Panc1 (cell line): ENCODE results near the gene TESK1. TPM values are rescaled to one million over a fixed set of nuclear protein-coding genes. Genes with fewer than 3 reads are reported as not detected.

Source experiments
- ATAC-seq: fragments of 200-7000 bp; cut with Tn5 transposase; 2 replicates; pipeline ENCODE4 v1.9.1; 2020; ENCODE audit warnings: mild to moderate bottlenecking, moderate library complexity
- BruUV-seq: library from RNA; stranded (reverse); fragments of 400-500 nt; replicated peaks from 2 replicates; lab custom pipeline; 2021; lab: Mats Ljungman, UMichigan
- CTCF ChIA-PET: fragments of 300-600 bp; sonication (Branson Sonifier 250); formaldehyde crosslinking; loops from one replicate; lab custom pipeline; 2022; ENCODE audit warnings: antibody characterized with exemption; lab: Charles Lee
- POLR2A ChIA-PET: fragments of 300-600 bp; sonication (Branson Sonifier 250); formaldehyde crosslinking; loops from one replicate; lab custom pipeline; 2022; ENCODE audit warnings: antibody characterized with exemption; lab: Charles Lee
- DNase-seq: peaks from one replicate; pipeline ENCODE4 v3.0.0-alpha.2; 2010; ENCODE audit warnings: low read depth, low spot score
- H3K27ac ChIP-seq: 2 replicates; pipeline ENCODE4 v1.5.1; 2011; ENCODE audit warnings: mild to moderate bottlenecking, low read length, inconsistent platforms
- H3K27me3 ChIP-seq: fragments of 200-500 bp; sonication (Bioruptor generic); 2 replicates; pipeline ENCODE4 v1.6.0; 2014; ENCODE audit warnings: low read length, inconsistent platforms; ENCODE audit not compliant: control insufficient read depth, insufficient read depth
- H3K36me3 ChIP-seq: fragments of 200-500 bp; sonication (Bioruptor generic); 2 replicates; pipeline ENCODE4 v1.5.1; 2014; ENCODE audit warnings: inconsistent platforms, mild to moderate bottlenecking, low read length, moderate library complexity; ENCODE audit not compliant: control insufficient read depth, insufficient read depth
- H3K4me1 ChIP-seq: 2 replicates; pipeline ENCODE4 v1.5.1; 2011; ENCODE audit warnings: inconsistent platforms, mild to moderate bottlenecking, low read length, moderate library complexity; ENCODE audit not compliant: control insufficient read depth, insufficient read depth
- H3K4me3 ChIP-seq, 2 experiments: 2 replicates each; pipeline ENCODE4 v1.5.1; 2011 to 2012; ENCODE audit warnings: low read depth in 2 of 2, low read length in 2 of 2, mild to moderate bottlenecking in 2 of 2, inconsistent platforms in 1 of 2, moderate library complexity in 1 of 2
- H3K9me3 ChIP-seq: fragments of 200-500 bp; sonication (Bioruptor generic); 2 replicates; pipeline ENCODE4 v1.5.1; 2014; ENCODE audit warnings: low read depth, mild to moderate bottlenecking, inconsistent platforms, low read length, moderate library complexity; ENCODE audit not compliant: control insufficient read depth, insufficient read depth
- POLR2AphosphoS5 ChIP-seq: IDR thresholded peaks from 2 replicates; pipeline ENCODE4 v1.6.1; 2012; ENCODE audit warnings: mild to moderate bottlenecking, low read depth, low read length, moderate library complexity
- SIN3A ChIP-seq: IDR thresholded peaks from 2 replicates; pipeline ENCODE4 v1.6.1; 2012; ENCODE audit warnings: low read depth, mild to moderate bottlenecking, low read length, moderate library complexity, borderline replicate concordance; ENCODE audit not compliant: insufficient read depth
- TCF7L2 ChIP-seq: IDR thresholded peaks from 2 replicates; pipeline ENCODE4 v1.6.1; 2011; ENCODE audit warnings: mild to moderate bottlenecking, low read depth, low read length, inconsistent platforms
- in situ Hi-C: cut with HindIII; loops from 2 replicates; pipeline ENCODE4 v1.10.0; 2016; ENCODE audit warnings: low sequenced_read_pairs, low pct_unique_long_range_greater_than_20kb
- intact Hi-C: fragments of 100-400 bp; cut with micrococcal nuclease; formaldehyde crosslinking; loops from one replicate; pipeline ENCODE4 v1.10.0; 2022; ENCODE audit not compliant: unreplicated experiment
- total RNA-seq: library from RNA; stranded (reverse); gene quantifications from one replicate; pipeline ENCODE4 v1.2.1, GENCODE V29; 2021; ENCODE audit not compliant: unreplicated experiment
- TF ChIP-seq, protein P1 (sequence below), 2 experiments: IDR thresholded peaks; 2 replicates each; pipeline ENCODE4 v1.6.1; 2011 to 2012; ENCODE audit warnings: low read depth in 2 of 2, control low read depth in 1 of 2, low read length in 1 of 2, mild to moderate bottlenecking in 1 of 2, moderate library complexity in 1 of 2; ENCODE audit not compliant: insufficient read depth in 1 of 2
- TF ChIP-seq, protein P2 (sequence below): fragments of 450-650 bp; IDR thresholded peaks from 2 replicates; pipeline ENCODE4 v1.5.1; 2017; ENCODE audit warnings: mild to moderate bottlenecking

The TESK1 gene
- total RNA-seq, 1 experiment from 2014 or later: 55.0 TPM

DNA sequence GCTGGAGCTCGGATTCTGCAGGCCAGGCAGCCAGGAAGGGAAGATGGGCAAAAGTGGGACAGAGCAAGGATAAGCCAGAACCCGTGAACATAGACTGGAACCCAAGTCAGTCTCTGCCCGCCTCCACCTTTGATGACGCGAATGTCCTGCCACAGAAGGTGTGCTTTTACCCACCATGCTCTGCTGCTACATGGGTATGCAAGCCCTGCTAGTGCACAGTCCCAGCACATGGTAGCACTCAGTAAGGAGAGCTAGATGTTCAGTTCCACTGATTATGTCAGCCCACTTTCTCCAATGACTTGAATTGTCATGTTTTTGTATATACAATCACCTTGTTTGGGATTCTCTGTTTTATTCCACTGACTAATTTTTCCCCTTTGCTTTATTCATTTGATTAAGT, 24.5 kb downstream of the TESK1 start:
- Histone ChIP-seq H3K4me3 (no peak overlapping the region), H3K27ac (no peak overlapping the region), H3K27me3 (no peaks in the 10 kb centered on the region), H3K9me3 (no peaks in the 10 kb centered on the region), H3K4me1 (0 out of 2 replicates have a peak, but pooled peaks cover 1% of the 10 kb centered on the region), H3K36me3 (no peaks in the 10 kb centered on the region)
- no peak for DNase-seq
- ATAC-seq: no peak
- BruUV-seq: no TSS peak
- in situ Hi-C loops: no loop called here
- ChIA-PET POLR2A (interaction anchor here (0.5 to 0.6 kb wide), 2 partner anchors 29 to 102 kb away, joined by 3 to 9 read pairs; partner anchors contain the start of gene CCDC107), CTCF (interaction anchor here (0.9 to 1.7 kb wide), 2 partner anchors 18 to 26 kb away, joined by 3 read pairs; no protein-coding TSS in a partner anchor)
- TF ChIP-seq POLR2AphosphoS5 (no peak), SIN3A (no peak)
- TF ChIP-seq, protein P1, sequence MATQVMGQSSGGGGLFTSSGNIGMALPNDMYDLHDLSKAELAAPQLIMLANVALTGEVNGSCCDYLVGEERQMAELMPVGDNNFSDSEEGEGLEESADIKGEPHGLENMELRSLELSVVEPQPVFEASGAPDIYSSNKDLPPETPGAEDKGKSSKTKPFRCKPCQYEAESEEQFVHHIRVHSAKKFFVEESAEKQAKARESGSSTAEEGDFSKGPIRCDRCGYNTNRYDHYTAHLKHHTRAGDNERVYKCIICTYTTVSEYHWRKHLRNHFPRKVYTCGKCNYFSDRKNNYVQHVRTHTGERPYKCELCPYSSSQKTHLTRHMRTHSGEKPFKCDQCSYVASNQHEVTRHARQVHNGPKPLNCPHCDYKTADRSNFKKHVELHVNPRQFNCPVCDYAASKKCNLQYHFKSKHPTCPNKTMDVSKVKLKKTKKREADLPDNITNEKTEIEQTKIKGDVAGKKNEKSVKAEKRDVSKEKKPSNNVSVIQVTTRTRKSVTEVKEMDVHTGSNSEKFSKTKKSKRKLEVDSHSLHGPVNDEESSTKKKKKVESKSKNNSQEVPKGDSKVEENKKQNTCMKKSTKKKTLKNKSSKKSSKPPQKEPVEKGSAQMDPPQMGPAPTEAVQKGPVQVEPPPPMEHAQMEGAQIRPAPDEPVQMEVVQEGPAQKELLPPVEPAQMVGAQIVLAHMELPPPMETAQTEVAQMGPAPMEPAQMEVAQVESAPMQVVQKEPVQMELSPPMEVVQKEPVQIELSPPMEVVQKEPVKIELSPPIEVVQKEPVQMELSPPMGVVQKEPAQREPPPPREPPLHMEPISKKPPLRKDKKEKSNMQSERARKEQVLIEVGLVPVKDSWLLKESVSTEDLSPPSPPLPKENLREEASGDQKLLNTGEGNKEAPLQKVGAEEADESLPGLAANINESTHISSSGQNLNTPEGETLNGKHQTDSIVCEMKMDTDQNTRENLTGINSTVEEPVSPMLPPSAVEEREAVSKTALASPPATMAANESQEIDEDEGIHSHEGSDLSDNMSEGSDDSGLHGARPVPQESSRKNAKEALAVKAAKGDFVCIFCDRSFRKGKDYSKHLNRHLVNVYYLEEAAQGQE (IDR thresholded peaks at IDR 0.05; ENCODE audit: insufficient read depth in 1 of 2, low read depth in 2 of 2, low read length in 1 of 2): no peak
- intact Hi-C loops: no loop called here

DNA sequence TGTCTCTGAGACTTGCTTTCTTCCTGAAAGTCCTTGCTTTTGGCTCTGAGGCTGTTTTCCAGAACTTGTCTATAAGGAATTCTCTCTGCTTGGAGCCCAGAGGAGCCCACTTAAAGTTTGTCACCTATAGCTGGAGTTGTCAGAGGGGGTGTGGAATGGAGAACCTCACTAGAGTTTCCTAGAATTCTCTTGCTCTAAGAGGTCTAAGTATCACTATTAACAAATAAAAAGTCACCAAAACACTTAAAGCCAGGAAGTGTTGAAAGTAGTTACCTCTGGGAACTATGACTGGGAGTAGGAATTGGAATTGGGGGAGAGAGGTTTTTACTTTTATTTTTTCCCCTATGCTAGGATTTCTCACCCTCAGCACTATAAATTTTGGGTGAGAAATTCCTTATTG, 30.7 kb downstream of the TESK1 start:
- H3K27ac ChIP-seq: no peak overlapping the region
- intact Hi-C loops (no loop called here), in situ Hi-C loops (no loop called here)
- no TSS peak for BruUV-seq
- ATAC-seq (no peak), DNase-seq (no peak)
- H3K36me3 ChIP-seq: no peaks in the 10 kb centered on the region
- H3K4me1 ChIP-seq: 0 out of 2 replicates have a peak, but pooled peaks cover 3% of the 10 kb centered on the region
- POLR2A ChIA-PET: no interaction called here
- no peaks in the 10 kb centered on the region for H3K9me3 ChIP-seq
- H3K27me3 ChIP-seq: no peaks in the 10 kb centered on the region
- no peak overlapping the region for H3K4me3 ChIP-seq
- CTCF ChIA-PET: no interaction called here
- TF ChIP-seq, protein P2, sequence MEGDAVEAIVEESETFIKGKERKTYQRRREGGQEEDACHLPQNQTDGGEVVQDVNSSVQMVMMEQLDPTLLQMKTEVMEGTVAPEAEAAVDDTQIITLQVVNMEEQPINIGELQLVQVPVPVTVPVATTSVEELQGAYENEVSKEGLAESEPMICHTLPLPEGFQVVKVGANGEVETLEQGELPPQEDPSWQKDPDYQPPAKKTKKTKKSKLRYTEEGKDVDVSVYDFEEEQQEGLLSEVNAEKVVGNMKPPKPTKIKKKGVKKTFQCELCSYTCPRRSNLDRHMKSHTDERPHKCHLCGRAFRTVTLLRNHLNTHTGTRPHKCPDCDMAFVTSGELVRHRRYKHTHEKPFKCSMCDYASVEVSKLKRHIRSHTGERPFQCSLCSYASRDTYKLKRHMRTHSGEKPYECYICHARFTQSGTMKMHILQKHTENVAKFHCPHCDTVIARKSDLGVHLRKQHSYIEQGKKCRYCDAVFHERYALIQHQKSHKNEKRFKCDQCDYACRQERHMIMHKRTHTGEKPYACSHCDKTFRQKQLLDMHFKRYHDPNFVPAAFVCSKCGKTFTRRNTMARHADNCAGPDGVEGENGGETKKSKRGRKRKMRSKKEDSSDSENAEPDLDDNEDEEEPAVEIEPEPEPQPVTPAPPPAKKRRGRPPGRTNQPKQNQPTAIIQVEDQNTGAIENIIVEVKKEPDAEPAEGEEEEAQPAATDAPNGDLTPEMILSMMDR: no peak
- TF ChIP-seq POLR2AphosphoS5: no peak
- TF ChIP-seq, protein P1 (IDR thresholded peaks at IDR 0.05; ENCODE audit: insufficient read depth in 1 of 2, low read depth in 2 of 2, low read length in 1 of 2): no peak
- TF ChIP-seq TCF7L2: no peak
- no peak for TF ChIP-seq SIN3A
